HG03135 (cell line): Measurements from ENCODE around the gene RPTOR.

Experiments used
- ATAC-seq: cut with Tn5 transposase; IDR thresholded peaks from one replicate; pipeline ENCODE4 v1.9.1; 2021; ENCODE audit warnings: mild to moderate bottlenecking, moderate library complexity; ENCODE audit not compliant: unreplicated experiment

Gene RPTOR

GRCh38 chr17:80938556-80938955 is 393.9 kb downstream of the RPTOR start:
- no peak for ATAC-seq

GRCh38 chr17:80939151-80940145 is 394.8 kb downstream of the RPTOR start:
- no peak for ATAC-seq

GRCh38 chr17:80940171-80941123 is 395.8 kb downstream of the RPTOR start:
- ATAC-seq = no peak

- no peak for ATAC-seq
Measured at GRCh38 chr17:80941171-80941570, 396.5 kb downstream of the RPTOR start.

- ATAC-seq = no peak
Measured at GRCh38 chr17:80941743-80942422, 397.2 kb downstream of the RPTOR start.

GRCh38 chr17:80942423-80943345 is 398.0 kb downstream of the RPTOR start:
- ATAC-seq = no peak

- ATAC-seq = no peak
Measured at GRCh38 chr17:80943346-80944145, 398.9 kb downstream of the RPTOR start.

- no peak for ATAC-seq
Measured at GRCh38 chr17:80944326-80944725, 399.7 kb downstream of the RPTOR start.

GRCh38 chr17:80945736-80946135 is 401.1 kb downstream of the RPTOR start:
- no peak for ATAC-seq

GRCh38 chr17:80946449-80946848 is 401.8 kb downstream of the RPTOR start:
- ATAC-seq = no peak

GRCh38 chr17:80947200-80947940 is 402.7 kb downstream of the RPTOR start:
- ATAC-seq = no peak

GRCh38 chr17:80948019-80948975 is 403.7 kb downstream of the RPTOR start:
- no peak for ATAC-seq

GRCh38 chr17:80948976-80949450 is 404.4 kb downstream of the RPTOR start:
- ATAC-seq = no peak

GRCh38 chr17:80949451-80950421 is 405.1 kb downstream of the RPTOR start:
- ATAC-seq = no peak

- ATAC-seq = no peak
Measured at GRCh38 chr17:80950466-80951120, 406.0 kb downstream of the RPTOR start.
